HG02642 (cell line): ENCODE results near the gene SHISA3.
A peak's percentile ranks its signal among the peaks of the same experiment; 100 is the strongest.
"Not testable (repeated sequence)": the region's sequence is repeated elsewhere in the genome, so short reads cannot be mapped to it uniquely, and the experiment has no call there.

ENCODE experiments used
- ATAC-seq: cut with Tn5 transposase; IDR thresholded peaks from one replicate; pipeline ENCODE4 v1.9.1; 2021; ENCODE audit warnings: mild to moderate bottlenecking; ENCODE audit not compliant: unreplicated experiment, poor library complexity

The SHISA3 gene

GRCh38 chr4:42396752-42397634 is at the start of gene SHISA3:
Gene SHISA3 (plus strand): TSS chr4:42397488. CDS start chr4:42398057, 569 bp downstream.
- peak; percentile 54 for ATAC-seq

GRCh38 chr4:42348247-42348646 is 49.0 kb upstream of the SHISA3 start:
- no peak for ATAC-seq

- ATAC-seq: no peak
Measured at GRCh38 chr4:42348692-42349091, 48.6 kb upstream of the SHISA3 start.

GRCh38 chr4:42350611-42351182 is 46.6 kb upstream of the SHISA3 start:
- ATAC-seq: no peak

GRCh38 chr4:42352049-42352448 is 45.2 kb upstream of the SHISA3 start:
- no peak for ATAC-seq

GRCh38 chr4:42357325-42357724 is 40.0 kb upstream of the SHISA3 start:
- no peak for ATAC-seq

GRCh38 chr4:42359711-42360110 is 37.6 kb upstream of the SHISA3 start:
- ATAC-seq: no peak

GRCh38 chr4:42360256-42360669 is 37.0 kb upstream of the SHISA3 start:
- no peak for ATAC-seq

GRCh38 chr4:42361456-42361855 is 35.8 kb upstream of the SHISA3 start:
- no peak for ATAC-seq

- ATAC-seq: no peak
Measured at GRCh38 chr4:42362591-42362990, 34.7 kb upstream of the SHISA3 start.

- no peak for ATAC-seq
Measured at GRCh38 chr4:42363614-42364013, 33.7 kb upstream of the SHISA3 start.

- no peak for ATAC-seq
Measured at GRCh38 chr4:42364266-42365053, 32.8 kb upstream of the SHISA3 start.

GRCh38 chr4:42366959-42367358 is 30.3 kb upstream of the SHISA3 start:
- ATAC-seq: no peak

- ATAC-seq: no peak
Measured at GRCh38 chr4:42369489-42369888, 27.8 kb upstream of the SHISA3 start.

- ATAC-seq: peak; percentile 48
Measured at GRCh38 chr4:42371305-42372252, 25.7 kb upstream of the SHISA3 start.

GRCh38 chr4:42372303-42372702 is 25.0 kb upstream of the SHISA3 start:
- ATAC-seq: not testable (repeated sequence)

- no peak for ATAC-seq
Measured at GRCh38 chr4:42377497-42377896, 19.8 kb upstream of the SHISA3 start.

GRCh38 chr4:42381666-42382065 is 15.6 kb upstream of the SHISA3 start:
- no peak for ATAC-seq

GRCh38 chr4:42385516-42385915 is 11.8 kb upstream of the SHISA3 start:
- ATAC-seq: no peak
